Epithelial cell of proximal tubule (primary cell): Measurements from ENCODE around the gene ATAD3C. TPM values are rescaled to one million over a fixed set of nuclear protein-coding genes. Genes with fewer than 3 reads are reported as not detected.

Experiments used
- DNase-seq: peaks from one replicate; pipeline ENCODE4 v3.0.0-alpha.2; 2011; ENCODE audit warnings: low read depth
- H3K4me3 ChIP-seq: 2 replicates; pipeline ENCODE4 v1.5.1; 2011; ENCODE audit warnings: low read depth, mild to moderate bottlenecking, low read length
- total RNA-seq: library from RNA; depleted of rRNA; stranded (reverse); fragments of >200 nt; gene quantifications from 2 replicates; pipeline ENCODE4 v1.2.3, GENCODE V29; 2015
- TF ChIP-seq, protein P1 (sequence below): conservative IDR thresholded peaks from 2 replicates; pipeline ENCODE4 v1.5.1; 2012; ENCODE audit warnings: low read depth, mild to moderate bottlenecking, low read length

ATAD3C gene
- total RNA-seq, 1 donor from 2014 or later, result under 0.01 TPM

DNA sequence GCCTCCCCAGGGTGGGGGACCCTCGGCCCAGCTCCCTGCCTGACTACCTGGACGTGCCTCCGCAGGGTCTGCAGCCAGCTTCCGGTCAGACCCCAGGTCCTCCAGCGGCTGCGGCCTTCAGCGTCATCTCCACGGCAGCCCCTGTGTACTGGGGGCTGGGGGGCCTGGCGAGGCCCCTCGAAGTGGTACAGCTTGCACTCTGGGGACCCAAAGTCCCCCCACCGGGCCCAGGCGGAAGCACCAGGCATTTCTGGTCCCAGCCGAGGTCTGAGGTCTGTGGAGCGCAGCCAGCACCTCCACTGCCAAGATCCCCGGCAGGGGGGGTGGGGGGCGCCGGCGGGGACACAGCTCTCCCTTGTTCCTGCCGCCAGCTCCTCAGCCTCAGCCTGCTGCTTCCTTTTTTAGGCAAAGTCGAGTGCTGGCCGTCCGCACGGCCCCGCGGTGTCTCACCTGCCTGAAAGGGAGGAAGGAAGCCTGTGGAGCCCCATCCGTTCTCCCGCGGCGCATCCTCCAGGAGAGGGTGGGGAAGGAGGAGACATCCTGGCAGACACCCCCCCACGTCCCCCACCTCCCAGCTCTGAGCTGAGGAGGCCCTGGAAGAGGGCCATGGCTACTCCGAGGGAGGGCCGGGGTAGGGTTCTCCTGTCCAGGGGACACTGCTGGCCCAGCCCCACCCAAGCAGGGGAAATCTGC, 15.2 kb upstream of the ATAD3C start:
- TF ChIP-seq, protein P1, sequence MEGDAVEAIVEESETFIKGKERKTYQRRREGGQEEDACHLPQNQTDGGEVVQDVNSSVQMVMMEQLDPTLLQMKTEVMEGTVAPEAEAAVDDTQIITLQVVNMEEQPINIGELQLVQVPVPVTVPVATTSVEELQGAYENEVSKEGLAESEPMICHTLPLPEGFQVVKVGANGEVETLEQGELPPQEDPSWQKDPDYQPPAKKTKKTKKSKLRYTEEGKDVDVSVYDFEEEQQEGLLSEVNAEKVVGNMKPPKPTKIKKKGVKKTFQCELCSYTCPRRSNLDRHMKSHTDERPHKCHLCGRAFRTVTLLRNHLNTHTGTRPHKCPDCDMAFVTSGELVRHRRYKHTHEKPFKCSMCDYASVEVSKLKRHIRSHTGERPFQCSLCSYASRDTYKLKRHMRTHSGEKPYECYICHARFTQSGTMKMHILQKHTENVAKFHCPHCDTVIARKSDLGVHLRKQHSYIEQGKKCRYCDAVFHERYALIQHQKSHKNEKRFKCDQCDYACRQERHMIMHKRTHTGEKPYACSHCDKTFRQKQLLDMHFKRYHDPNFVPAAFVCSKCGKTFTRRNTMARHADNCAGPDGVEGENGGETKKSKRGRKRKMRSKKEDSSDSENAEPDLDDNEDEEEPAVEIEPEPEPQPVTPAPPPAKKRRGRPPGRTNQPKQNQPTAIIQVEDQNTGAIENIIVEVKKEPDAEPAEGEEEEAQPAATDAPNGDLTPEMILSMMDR, result no peak
- DNase-seq, result no peak
- H3K4me3 ChIP-seq, result no peak overlapping the region

DNA sequence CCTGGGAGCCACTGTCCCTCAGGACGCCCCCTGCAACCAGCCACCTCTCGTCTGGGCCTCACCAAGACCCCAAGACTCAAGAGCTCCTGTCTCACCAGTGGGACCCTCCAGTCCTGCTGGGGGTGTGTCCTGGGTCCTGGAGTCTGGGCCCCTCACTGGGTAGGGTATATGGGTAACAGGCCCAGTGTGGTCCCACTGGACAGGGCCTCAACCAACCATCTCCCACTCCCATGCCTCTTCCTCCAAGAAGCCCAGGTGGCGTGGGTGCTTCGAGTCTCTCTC, 14.7 kb upstream of the ATAD3C start:
- no peak for DNase-seq
- no peak overlapping the region for H3K4me3 ChIP-seq
- TF ChIP-seq, protein P1, result no peak

DNA sequence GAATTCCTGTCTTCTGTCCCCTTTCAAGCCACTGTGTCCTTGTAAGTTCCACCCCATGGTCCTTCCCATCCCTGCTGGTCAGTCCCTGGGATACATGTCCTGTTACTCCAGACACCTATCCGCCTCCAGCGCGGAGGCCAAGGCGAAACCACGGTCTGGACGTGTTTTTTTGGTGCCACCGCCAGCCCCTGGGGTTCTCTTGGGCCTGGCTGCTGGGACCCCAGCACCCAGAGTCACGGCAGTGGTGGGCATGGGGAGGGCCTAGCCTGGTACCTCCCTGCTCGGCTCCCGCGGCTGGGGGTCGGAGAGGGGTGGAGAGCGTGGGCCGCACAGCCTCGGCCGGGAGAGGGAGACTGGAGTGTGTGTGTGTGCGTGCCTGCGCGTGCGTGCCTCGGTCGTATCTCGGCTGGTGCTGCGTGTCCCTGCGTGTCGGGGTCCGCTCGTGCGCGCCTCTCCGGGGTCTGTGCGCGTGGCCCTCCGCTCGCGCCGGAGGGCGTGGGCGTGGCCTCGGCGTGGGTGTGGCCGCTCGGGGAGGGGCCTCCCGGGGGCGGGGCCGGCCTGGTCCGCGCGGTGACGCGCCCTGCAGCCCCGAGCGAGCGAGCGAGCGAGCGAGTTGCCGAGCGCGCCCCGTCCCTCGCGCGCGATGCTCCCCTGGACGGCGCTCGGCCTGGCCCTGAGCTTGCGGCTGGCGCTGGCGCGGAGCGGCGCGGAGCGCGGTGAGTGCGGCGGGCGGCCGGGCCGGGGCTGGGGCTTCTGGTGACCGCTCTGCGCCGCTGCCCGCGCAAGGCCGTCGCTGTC, 14.2 kb upstream of the ATAD3C start, which contains the start of gene VWA1:
Gene VWA1 (plus strand): TSS at position 585 of the 798 bp plus-strand sequence. CDS start 59 bp downstream, at position 644.
- H3K4me3 ChIP-seq, result peak within 1 kb of the TSS; percentile 49
- DNase-seq, result no peak
- TF ChIP-seq, protein P1, result no peak

DNA sequence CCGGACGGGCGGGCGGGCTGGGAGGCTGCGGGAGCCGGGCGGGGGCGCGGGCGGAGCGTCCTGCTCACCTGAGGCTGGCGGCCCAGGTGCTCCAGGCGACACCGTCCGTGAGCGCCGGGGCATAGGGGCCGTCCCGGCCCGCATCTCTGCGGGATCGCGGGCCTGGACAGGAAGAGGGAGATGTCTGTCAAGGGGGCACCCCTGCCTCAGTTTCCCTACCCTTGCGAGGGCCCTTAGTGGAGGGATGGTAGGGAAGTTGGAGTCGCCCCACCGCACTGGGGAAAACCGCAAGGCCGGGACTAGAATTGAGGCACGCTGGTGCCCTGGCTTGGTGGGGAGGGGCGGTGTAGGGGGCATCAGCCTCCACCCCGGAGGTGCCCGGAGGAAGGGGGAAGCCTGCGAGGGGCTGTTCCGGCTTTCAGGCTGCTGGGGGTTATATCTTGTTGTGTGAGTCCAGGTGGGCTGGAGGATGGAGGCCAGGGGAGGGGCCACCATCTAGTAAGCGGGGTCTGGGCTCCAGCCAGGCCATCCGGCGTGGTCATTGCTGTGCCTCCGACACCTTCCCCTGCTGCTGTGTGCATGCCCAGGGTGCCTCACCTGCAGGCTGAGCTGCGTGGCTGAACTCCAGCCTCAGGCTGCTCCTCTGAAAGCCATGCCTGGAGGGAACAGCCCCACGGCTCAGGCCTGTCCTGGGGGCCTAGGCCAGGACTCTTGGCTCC, 13.4 kb upstream of the ATAD3C start:
- TF ChIP-seq, protein P1, result no peak
- peak overlapping the region; percentile 49 for H3K4me3 ChIP-seq
- no peak for DNase-seq

DNA sequence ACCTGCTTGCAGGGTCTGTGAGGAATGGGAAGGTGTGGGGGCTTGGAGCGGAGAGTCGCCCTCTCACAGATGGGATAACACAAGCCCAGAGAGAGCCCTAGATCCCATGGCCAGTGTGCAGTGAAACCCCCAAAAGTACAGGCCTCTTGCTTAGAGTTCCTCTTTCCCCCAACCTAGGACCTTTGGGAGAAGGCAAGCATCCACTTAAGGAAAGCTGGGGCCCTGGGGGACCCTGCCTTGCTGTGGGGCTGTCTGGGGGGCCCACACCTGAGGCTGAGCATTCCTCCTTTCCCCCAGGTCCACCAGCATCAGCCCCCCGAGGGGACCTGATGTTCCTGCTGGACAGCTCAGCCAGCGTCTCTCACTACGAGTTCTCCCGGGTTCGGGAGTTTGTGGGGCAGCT, 12.9 kb upstream of the ATAD3C start:
- TF ChIP-seq, protein P1, result no peak
- peak overlapping the region; percentile 49 for H3K4me3 ChIP-seq
- DNase-seq, result no peak

DNA sequence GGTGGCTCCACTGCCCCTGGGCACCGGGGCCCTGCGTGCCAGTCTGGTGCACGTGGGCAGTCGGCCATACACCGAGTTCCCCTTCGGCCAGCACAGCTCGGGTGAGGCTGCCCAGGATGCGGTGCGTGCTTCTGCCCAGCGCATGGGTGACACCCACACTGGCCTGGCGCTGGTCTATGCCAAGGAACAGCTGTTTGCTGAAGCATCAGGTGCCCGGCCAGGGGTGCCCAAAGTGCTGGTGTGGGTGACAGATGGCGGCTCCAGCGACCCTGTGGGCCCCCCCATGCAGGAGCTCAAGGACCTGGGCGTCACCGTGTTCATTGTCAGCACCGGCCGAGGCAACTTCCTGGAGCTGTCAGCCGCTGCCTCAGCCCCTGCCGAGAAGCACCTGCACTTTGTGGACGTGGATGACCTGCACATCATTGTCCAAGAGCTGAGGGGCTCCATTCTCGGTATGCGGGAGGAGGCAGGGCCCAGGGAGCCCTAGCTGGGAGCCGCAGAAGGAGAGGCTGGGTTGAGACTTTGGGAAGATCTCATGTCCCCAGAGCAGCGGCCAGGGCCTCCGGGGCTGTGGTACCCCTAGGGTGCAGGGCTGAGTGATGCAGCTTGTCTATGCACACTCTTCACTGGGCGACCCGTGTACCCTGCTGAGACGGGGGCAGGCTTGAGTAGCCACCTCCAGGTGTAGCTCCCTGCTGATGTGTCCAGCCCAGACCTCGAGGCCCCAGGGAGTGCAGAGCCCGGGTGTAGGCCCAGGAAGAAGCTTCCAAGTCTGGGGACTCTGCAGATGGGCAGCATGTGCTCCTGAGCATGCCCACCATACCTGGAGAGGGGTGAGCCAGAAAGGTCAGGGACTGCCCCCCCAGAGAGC, 12.2 kb upstream of the ATAD3C start:
- DNase-seq, result no peak
- TF ChIP-seq, protein P1, result no peak
- H3K4me3 ChIP-seq, result peak overlapping the region; percentile 47
